Measurements from ENCODE around the gene PNKD.

The PNKD gene

DNA sequence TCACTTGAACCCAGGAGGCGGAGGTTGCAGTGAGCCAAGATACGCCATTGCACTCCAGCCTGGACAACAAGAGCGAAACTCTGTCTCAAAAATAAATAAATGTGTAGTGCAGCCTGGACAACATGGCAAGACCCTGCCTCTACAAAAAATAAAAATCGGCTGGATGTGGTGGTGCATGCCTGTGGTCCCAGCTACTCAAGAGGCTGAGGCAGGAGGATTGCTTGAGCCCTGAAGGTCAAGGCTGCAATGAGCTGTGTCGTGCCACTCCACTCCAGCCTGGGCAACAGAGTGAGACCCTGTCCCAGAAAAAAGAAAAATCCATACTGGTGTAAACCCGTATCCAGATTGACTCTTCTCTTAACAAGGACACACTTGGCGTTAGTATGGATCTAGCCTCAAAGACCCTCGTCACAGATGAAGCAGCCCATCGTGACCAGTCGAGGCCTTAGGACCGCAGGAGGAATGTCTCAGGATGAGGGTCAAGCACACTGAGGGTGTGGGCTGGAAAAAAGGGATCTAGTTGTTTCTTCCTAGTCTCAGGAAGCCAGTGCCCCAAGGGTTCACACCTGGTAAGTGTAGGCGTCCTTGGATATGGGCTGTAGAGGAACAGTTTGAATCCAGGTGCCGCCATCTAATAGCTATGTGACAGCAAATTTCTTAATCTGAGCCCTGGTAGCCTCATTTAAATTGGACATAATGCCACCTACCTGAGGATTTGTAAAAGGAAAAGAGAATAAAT is 13.5 kb upstream of the PNKD start:
- peak overlapping the region; percentile 13; the same call in 1 of the 2 replicates for H3K27ac ChIP-seq (replicated peaks)
- no peak for TF ChIP-seq GABPA (IDR thresholded peaks at IDR 0.05; ENCODE audit: low read depth)
- no peak; the same call in 1 of the 2 replicates for TF ChIP-seq POLR2AphosphoS5 (IDR thresholded peaks at IDR 0.05; ENCODE audit: low read depth)
- TF ChIP-seq, protein P1, sequence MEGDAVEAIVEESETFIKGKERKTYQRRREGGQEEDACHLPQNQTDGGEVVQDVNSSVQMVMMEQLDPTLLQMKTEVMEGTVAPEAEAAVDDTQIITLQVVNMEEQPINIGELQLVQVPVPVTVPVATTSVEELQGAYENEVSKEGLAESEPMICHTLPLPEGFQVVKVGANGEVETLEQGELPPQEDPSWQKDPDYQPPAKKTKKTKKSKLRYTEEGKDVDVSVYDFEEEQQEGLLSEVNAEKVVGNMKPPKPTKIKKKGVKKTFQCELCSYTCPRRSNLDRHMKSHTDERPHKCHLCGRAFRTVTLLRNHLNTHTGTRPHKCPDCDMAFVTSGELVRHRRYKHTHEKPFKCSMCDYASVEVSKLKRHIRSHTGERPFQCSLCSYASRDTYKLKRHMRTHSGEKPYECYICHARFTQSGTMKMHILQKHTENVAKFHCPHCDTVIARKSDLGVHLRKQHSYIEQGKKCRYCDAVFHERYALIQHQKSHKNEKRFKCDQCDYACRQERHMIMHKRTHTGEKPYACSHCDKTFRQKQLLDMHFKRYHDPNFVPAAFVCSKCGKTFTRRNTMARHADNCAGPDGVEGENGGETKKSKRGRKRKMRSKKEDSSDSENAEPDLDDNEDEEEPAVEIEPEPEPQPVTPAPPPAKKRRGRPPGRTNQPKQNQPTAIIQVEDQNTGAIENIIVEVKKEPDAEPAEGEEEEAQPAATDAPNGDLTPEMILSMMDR (IDR thresholded peaks at IDR 0.05; ENCODE audit: insufficient read depth, low read length), result no peak
- TF ChIP-seq, protein P2, sequence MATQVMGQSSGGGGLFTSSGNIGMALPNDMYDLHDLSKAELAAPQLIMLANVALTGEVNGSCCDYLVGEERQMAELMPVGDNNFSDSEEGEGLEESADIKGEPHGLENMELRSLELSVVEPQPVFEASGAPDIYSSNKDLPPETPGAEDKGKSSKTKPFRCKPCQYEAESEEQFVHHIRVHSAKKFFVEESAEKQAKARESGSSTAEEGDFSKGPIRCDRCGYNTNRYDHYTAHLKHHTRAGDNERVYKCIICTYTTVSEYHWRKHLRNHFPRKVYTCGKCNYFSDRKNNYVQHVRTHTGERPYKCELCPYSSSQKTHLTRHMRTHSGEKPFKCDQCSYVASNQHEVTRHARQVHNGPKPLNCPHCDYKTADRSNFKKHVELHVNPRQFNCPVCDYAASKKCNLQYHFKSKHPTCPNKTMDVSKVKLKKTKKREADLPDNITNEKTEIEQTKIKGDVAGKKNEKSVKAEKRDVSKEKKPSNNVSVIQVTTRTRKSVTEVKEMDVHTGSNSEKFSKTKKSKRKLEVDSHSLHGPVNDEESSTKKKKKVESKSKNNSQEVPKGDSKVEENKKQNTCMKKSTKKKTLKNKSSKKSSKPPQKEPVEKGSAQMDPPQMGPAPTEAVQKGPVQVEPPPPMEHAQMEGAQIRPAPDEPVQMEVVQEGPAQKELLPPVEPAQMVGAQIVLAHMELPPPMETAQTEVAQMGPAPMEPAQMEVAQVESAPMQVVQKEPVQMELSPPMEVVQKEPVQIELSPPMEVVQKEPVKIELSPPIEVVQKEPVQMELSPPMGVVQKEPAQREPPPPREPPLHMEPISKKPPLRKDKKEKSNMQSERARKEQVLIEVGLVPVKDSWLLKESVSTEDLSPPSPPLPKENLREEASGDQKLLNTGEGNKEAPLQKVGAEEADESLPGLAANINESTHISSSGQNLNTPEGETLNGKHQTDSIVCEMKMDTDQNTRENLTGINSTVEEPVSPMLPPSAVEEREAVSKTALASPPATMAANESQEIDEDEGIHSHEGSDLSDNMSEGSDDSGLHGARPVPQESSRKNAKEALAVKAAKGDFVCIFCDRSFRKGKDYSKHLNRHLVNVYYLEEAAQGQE (IDR thresholded peaks at IDR 0.05; ENCODE audit: insufficient replicate concordance, low read depth), result no peak
- TF ChIP-seq SPI1 (IDR thresholded peaks at IDR 0.05; ENCODE audit: borderline replicate concordance, low read depth), result no peak
- DNase-seq (ENCODE audit: low read depth in 1 of 2, low spot score in 1 of 2), result no peak

DNA sequence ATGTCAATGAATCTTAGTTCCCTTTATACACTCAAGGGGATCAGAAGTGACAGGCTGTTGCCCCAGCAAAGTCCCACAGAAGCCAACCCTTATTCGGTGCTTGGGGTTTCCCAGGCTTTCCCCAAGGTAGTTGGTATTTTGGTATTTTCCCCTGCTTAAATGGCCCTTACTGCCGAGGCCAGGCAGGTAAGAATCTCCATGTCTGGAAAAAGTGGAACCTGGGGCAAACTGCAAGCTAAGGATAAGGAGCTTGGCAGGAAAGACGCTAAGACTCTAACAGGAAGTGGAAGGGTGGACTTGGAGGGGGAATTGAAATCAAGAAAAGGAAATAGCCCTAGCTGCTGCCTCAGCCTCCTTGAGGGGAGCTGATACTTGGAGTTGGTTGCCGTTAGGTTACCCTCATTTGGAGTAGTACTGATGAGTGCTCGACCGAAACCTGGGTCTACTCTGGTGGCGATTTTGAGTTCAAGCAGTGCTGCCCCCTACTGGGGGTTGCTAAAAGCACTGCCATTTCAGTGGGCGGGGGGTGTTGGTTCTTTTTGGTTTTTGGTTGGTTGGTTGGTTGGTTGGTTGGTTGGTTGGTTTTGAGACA is 12.8 kb upstream of the PNKD start:
- no peak overlapping the region for H3K4me3 ChIP-seq (replicated peaks; ENCODE audit: insufficient read depth, low read length)
- peak; percentile 71 to 72 for DNase-seq (ENCODE audit: low read depth in 1 of 2, low spot score in 1 of 2)
- TF ChIP-seq, protein P1 (IDR thresholded peaks at IDR 0.05; ENCODE audit: insufficient read depth, low read length), result peak; percentile 70
- TF ChIP-seq SPI1 (IDR thresholded peaks at IDR 0.05; ENCODE audit: borderline replicate concordance, low read depth) (peak; percentile 75; the same call in 1 of the 2 replicates), POLR2AphosphoS5 (IDR thresholded peaks at IDR 0.05; ENCODE audit: low read depth) (no peak), GABPA (IDR thresholded peaks at IDR 0.05; ENCODE audit: low read depth) (0 out of 2 replicates have a peak, but pooled peaks have one; percentile 16)
- TF ChIP-seq, protein P2 (IDR thresholded peaks at IDR 0.05; ENCODE audit: insufficient replicate concordance, low read depth), result no peak
- no peaks in the 10 kb centered on the region for H3K27me3 ChIP-seq (ENCODE audit: insufficient read depth, poor library complexity, severe bottlenecking)
- peak overlapping the region; percentile 13 for H3K27ac ChIP-seq (replicated peaks)

More for the DNA sequence above, 13.5 kb upstream of the PNKD start:
- H3K27me3 ChIP-seq (ENCODE audit: insufficient read depth, poor library complexity, severe bottlenecking), result no peaks in the 10 kb centered on the region
- no peak overlapping the region for H3K4me3 ChIP-seq (replicated peaks; ENCODE audit: insufficient read depth, low read length)

DNA sequence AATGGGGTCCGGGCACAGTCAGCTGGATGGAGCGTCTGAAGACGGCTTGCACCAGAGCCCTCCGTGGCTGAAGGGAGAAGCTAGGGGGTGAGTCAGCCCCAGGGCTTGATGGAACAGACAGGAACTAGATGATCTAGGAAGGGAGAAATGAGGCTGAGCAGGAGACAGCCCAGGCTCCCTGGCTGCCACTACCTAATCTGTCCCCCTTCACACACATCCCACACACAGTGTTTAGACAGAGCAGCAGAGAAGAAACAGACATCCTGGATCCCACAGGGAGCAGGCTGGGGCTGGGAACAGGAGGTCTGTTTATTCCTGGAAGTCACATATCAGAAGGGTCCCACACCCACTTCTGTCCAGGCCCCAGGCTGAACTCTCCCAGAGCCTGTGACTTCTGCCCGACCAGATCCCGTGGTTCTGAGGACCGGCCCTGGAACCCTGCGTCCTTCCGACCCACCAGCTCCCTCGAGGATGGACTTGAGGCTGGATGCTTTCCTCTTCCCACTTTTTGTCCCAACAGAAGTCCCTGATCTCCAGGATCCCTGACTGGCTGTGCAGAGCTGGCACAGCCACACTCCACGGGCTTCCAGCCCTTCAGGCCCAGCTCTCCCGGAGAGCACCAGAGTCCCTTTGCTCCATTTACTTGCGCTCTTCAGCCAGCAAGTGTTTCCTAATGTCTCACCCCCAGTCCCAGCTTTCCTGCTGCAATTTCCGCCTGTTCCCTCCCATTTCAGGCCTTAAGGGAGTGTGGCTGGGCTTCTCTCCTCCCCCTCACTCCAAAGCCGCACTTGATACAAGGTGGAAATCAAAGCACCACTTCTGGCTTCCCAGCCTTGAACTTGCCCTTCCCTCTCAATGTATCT is 11.0 kb upstream of the PNKD start:
- Histone ChIP-seq H3K27ac (replicated peaks) (no peak overlapping the region), H3K4me3 (replicated peaks; ENCODE audit: insufficient read depth, low read length) (no peak overlapping the region), H3K27me3 (ENCODE audit: insufficient read depth, poor library complexity, severe bottlenecking) (no peaks in the 10 kb centered on the region)
- DNase-seq (ENCODE audit: low read depth in 1 of 2, low spot score in 1 of 2), result no peak
- TF ChIP-seq, protein P2 (IDR thresholded peaks at IDR 0.05; ENCODE audit: insufficient replicate concordance, low read depth), result no peak
- TF ChIP-seq POLR2AphosphoS5 (IDR thresholded peaks at IDR 0.05; ENCODE audit: low read depth) (no peak), SPI1 (IDR thresholded peaks at IDR 0.05; ENCODE audit: borderline replicate concordance, low read depth) (no peak), GABPA (IDR thresholded peaks at IDR 0.05; ENCODE audit: low read depth) (no peak)
- TF ChIP-seq, protein P1 (IDR thresholded peaks at IDR 0.05; ENCODE audit: insufficient read depth, low read length), result no peak
